Bronchial smooth muscle cell (primary cell): ENCODE results near the gene TMEM198. TPM values are rescaled to one million over a fixed set of nuclear protein-coding genes. Genes with fewer than 3 reads are reported as not detected.

Experiments used
- total RNA-seq: library from RNA; depleted of rRNA; stranded (reverse); fragments of >200 nt; gene quantifications from 2 replicates; pipeline ENCODE4 v1.2.1, GENCODE V29; 2014

The TMEM198 gene
- total RNA-seq, result 0.95 and 1.3 TPM in 2 replicates

GRCh38 chr2:219543596-219544358 is at the start of gene TMEM198, which contains the start of gene CHPF:
Gene TMEM198, plus strand, starts transcription at chr2:219544028. Its CDS starts 700 bp downstream, at chr2:219544728.
Gene CHPF, minus strand, starts transcription at chr2:219543809. Its CDS starts 271 bp downstream, at chr2:219543538.

GRCh38 chr2:219498280-219499057 is 45.4 kb upstream of the TMEM198 start, which contains the start of gene GMPPA:
Gene GMPPA, plus strand, starts transcription at chr2:219498891. Its CDS starts 1,085 bp downstream, at chr2:219499976.

GRCh38 chr2:219514196-219514761 is 29.5 kb upstream of the TMEM198 start, which contains the start of gene ASIC4:
Gene ASIC4, plus strand, starts transcription at chr2:219514482. Its CDS starts 243 bp downstream, at chr2:219514725.

GRCh38 chr2:219571311-219572236 is 27.7 kb downstream of the TMEM198 start, which contains the start of gene OBSL1:
Gene OBSL1, minus strand, starts transcription at chr2:219571539. Its CDS starts 307 bp downstream, at chr2:219571232.

GRCh38 chr2:219572237-219573001 is 28.6 kb downstream of the TMEM198 start, which contains the start of gene INHA:
Gene INHA, plus strand, starts transcription at chr2:219572310. Its CDS starts 65 bp downstream, at chr2:219572375.

GRCh38 chr2:219597552-219598307 is 53.9 kb downstream of the TMEM198 start, which contains the start of gene STK11IP:
Gene STK11IP, plus strand, starts transcription at chr2:219597857. Its CDS starts 263 bp downstream, at chr2:219598120.

Other genes with a start within 250 kb of the TMEM198 start
- 7.2 and 12.6 TPM in 2 replicates for gene PTPRN, start 234.6 kb upstream of the TMEM198 start, total RNA-seq
- not detected in 2 replicates for gene RESP18, start 211.3 kb upstream of the TMEM198 start, total RNA-seq
- 78.2 and 137 TPM in 2 replicates for gene DNPEP, start 156.1 kb upstream of the TMEM198 start, total RNA-seq
- 2.4 and 2.7 TPM in 2 replicates for gene DES, start 125.7 kb upstream of the TMEM198 start, total RNA-seq
- gene SPEG, start 109.2 kb upstream of the TMEM198 start, total RNA-seq, result 7.8 and 9.1 TPM in 2 replicates
- 57.7 and 58.9 TPM in 2 replicates for gene GMPPA, start 45.1 kb upstream of the TMEM198 start, total RNA-seq
- gene ASIC4, start 29.5 kb upstream of the TMEM198 start, total RNA-seq, result 0.09 and 0.16 TPM in 2 replicates
- 49.3 and 59.7 TPM in 2 replicates for gene CHPF, start 219 bp upstream of the TMEM198 start, total RNA-seq
- gene OBSL1, start 27.5 kb downstream of the TMEM198 start, total RNA-seq, result 30.7 and 54.0 TPM in 2 replicates
- 0.26 and 0.32 TPM in 2 replicates for gene INHA, start 28.3 kb downstream of the TMEM198 start, total RNA-seq
- gene STK11IP, start 53.8 kb downstream of the TMEM198 start, total RNA-seq, result 13.1 and 15.1 TPM in 2 replicates
- gene SLC4A3, start 83.6 kb downstream of the TMEM198 start, total RNA-seq, result 2.0 and 2.2 TPM in 2 replicates